WTC11 (cell line): ENCODE data around the gene RAB7A. TPM values are rescaled to one million over a fixed set of nuclear protein-coding genes. Genes with fewer than 3 reads are reported as not detected.

Experiments used
- ATAC-seq: fragments of 200-7000 bp; cut with Tn5 transposase; 2 replicates; pipeline ENCODE4 v1.10.0; 2021; ENCODE audit warnings: mild to moderate bottlenecking, moderate library complexity
- CTCF ChIA-PET: fragments of 300-600 bp; sonication (Branson Sonifier 250); formaldehyde crosslinking; loops from one replicate; lab custom pipeline; 2021; ENCODE audit warnings: antibody characterized with exemption; lab: Charles Lee
- POLR2A ChIA-PET: fragments of 350-600 bp; sonication (Branson Sonifier 250); formaldehyde crosslinking; loops from one replicate; lab custom pipeline; 2021; ENCODE audit warnings: antibody characterized with exemption; lab: Charles Lee
- DNase-seq: peaks from one replicate; pipeline ENCODE4 v3.0.0; 2021; ENCODE audit warnings: low spot score
- H3K27ac Mint-ChIP-seq: 2 replicates; pipeline ENCODE4 v1.8.0; 2021; ENCODE audit warnings: mixed read lengths
- H3K27me3 Mint-ChIP-seq: 2 replicates; pipeline ENCODE4 v1.8.0; 2021; ENCODE audit warnings: low read depth, mild to moderate bottlenecking, moderate library complexity, mixed read lengths
- H3K36me3 Mint-ChIP-seq: 2 replicates; pipeline ENCODE4 v1.8.0; 2021; ENCODE audit warnings: mixed read lengths
- H3K4me1 Mint-ChIP-seq: 2 replicates; pipeline ENCODE4 v1.8.0; 2022; ENCODE audit warnings: mixed read lengths
- H3K4me3 Mint-ChIP-seq: 2 replicates; pipeline ENCODE4 v1.8.0; 2021; ENCODE audit warnings: mild to moderate bottlenecking, moderate library complexity, mixed read lengths
- H3K9me3 Mint-ChIP-seq: 2 replicates; pipeline ENCODE4 v1.8.0; 2021; ENCODE audit warnings: mixed read lengths
- ATF1 ChIP-seq: sonication (generic); formaldehyde crosslinking; IDR thresholded peaks from 2 replicates; pipeline ENCODE4 v1.8.1; 2023; ENCODE audit warnings: mild to moderate bottlenecking, moderate library complexity, missing genetic modification reagents
- ATF6 ChIP-seq: sonication (generic); formaldehyde crosslinking; IDR thresholded peaks from 2 replicates; pipeline ENCODE4 v1.8.1; 2023; ENCODE audit warnings: mild to moderate bottlenecking, missing genetic modification reagents
- CTCF ChIP-seq: fragments of 200-600 bp; IDR thresholded peaks from 2 replicates; pipeline ENCODE4 v1.8.0; 2022; ENCODE audit warnings: antibody characterized with exemption
- ELF4 ChIP-seq: sonication (generic); formaldehyde crosslinking; IDR thresholded peaks from 2 replicates; pipeline ENCODE4 v1.8.1; 2022; ENCODE audit warnings: low read depth, mild to moderate bottlenecking, moderate library complexity, missing genetic modification reagents
- ERG ChIP-seq: fragments of 250-450 bp; sonication (Bioruptor Pico); IDR thresholded peaks from 2 replicates; pipeline ENCODE4 v1.8.0; 2021; ENCODE audit warnings: mild to moderate bottlenecking
- ETV6 ChIP-seq: sonication (generic); formaldehyde crosslinking; IDR thresholded peaks from 2 replicates; pipeline ENCODE4 v1.8.1; 2022; ENCODE audit warnings: mild to moderate bottlenecking, missing genetic modification reagents
- IRF2 ChIP-seq: sonication (generic); formaldehyde crosslinking; IDR thresholded peaks from 2 replicates; pipeline ENCODE4 v1.8.0; 2022; ENCODE audit warnings: low read depth, missing genetic modification reagents, borderline replicate concordance
- JAZF1 ChIP-seq: fragments of 250-450 bp; sonication (Bioruptor Pico); IDR thresholded peaks from 2 replicates; pipeline ENCODE4 v1.9.0; 2021; ENCODE audit warnings: moderate library complexity, mild to moderate bottlenecking, inconsistent platforms
- NR3C1 ChIP-seq: sonication (generic); formaldehyde crosslinking; conservative IDR thresholded peaks from 2 replicates; pipeline ENCODE4 v1.8.1; 2023; ENCODE audit warnings: low read depth, mild to moderate bottlenecking, missing genetic modification reagents
- OVOL2 ChIP-seq: fragments of 250-450 bp; sonication (Bioruptor Pico); IDR thresholded peaks from 2 replicates; pipeline ENCODE4 v1.9.0; 2021; ENCODE audit warnings: mild to moderate bottlenecking, borderline replicate concordance
- PREB ChIP-seq: sonication (generic); formaldehyde crosslinking; IDR thresholded peaks from 2 replicates; pipeline ENCODE4 v1.8.1; 2022; ENCODE audit warnings: mild to moderate bottlenecking, missing genetic modification reagents, moderate library complexity, borderline replicate concordance
- RELA ChIP-seq: sonication (generic); formaldehyde crosslinking; IDR thresholded peaks from 2 replicates; pipeline ENCODE4 v1.8.1; 2022; ENCODE audit warnings: missing genetic modification reagents, mild to moderate bottlenecking, borderline replicate concordance
- SMAD3 ChIP-seq: sonication (generic); formaldehyde crosslinking; IDR thresholded peaks from 2 replicates; pipeline ENCODE4 v1.8.0; 2022; ENCODE audit warnings: missing genetic modification reagents, mild to moderate bottlenecking, borderline replicate concordance
- STAT6 ChIP-seq: sonication (generic); formaldehyde crosslinking; conservative IDR thresholded peaks from 2 replicates; pipeline ENCODE4 v1.8.1; 2023; ENCODE audit warnings: mild to moderate bottlenecking, low read depth, missing genetic modification reagents, moderate library complexity
- TP53 ChIP-seq: sonication (generic); formaldehyde crosslinking; IDR thresholded peaks from 2 replicates; pipeline ENCODE4 v1.8.1; 2023; ENCODE audit warnings: mild to moderate bottlenecking, missing genetic modification reagents
- ZNF317 ChIP-seq: sonication (generic); formaldehyde crosslinking; IDR thresholded peaks from 2 replicates; pipeline ENCODE4 v1.8.1; 2023; ENCODE audit warnings: low read depth, mild to moderate bottlenecking, moderate library complexity, missing genetic modification reagents, borderline replicate concordance
- ZNF512 ChIP-seq: sonication (generic); formaldehyde crosslinking; IDR thresholded peaks from 2 replicates; pipeline ENCODE4 v1.8.1; 2022; ENCODE audit warnings: missing genetic modification reagents, borderline replicate concordance
- ZNF532 ChIP-seq: fragments of 250-450 bp; sonication (Bioruptor Pico); IDR thresholded peaks from 2 replicates; pipeline ENCODE4 v1.9.0; 2021; ENCODE audit warnings: mild to moderate bottlenecking, borderline replicate concordance
- total RNA-seq: library from RNA; stranded (reverse); gene quantifications from 3 replicates; pipeline ENCODE4 v1.2.3, GENCODE V29; 2021

The RAB7A gene
- total RNA-seq, 1 experiment from 2014 or later, result 184 TPM

GRCh38 chr3:128823008-128823407 is 97.0 kb downstream of the RAB7A start (continued):
- TF ChIP-seq STAT6 (CRISPR knock-in tag) (no peak), TP53 (CRISPR knock-in tag) (no peak)

- H3K27ac Mint-ChIP-seq, result peak overlapping the region; percentile 76
- no peaks in the 10 kb centered on the region for H3K27me3 Mint-ChIP-seq
- peaks cover 14% of the 10 kb centered on the region for H3K36me3 Mint-ChIP-seq
- ChIA-PET POLR2A (no interaction called here), CTCF (interaction anchor here (0.7 to 2.6 kb wide), 5 partner anchors 22 to 143 kb away, joined by 3 to 11 read pairs (median 5); no protein-coding TSS in a partner anchor)
- ATAC-seq (peak; percentile 33), DNase-seq (no peak)
- TF ChIP-seq SMAD3 (CRISPR knock-in tag), result no peak
- no peak for TF ChIP-seq ATF1
- no peak for TF ChIP-seq ZNF532 (CRISPR knock-in tag)
- no peak for TF ChIP-seq OVOL2 (CRISPR knock-in tag)
- no peak for TF ChIP-seq ETV6 (CRISPR knock-in tag)
- TF ChIP-seq RELA (CRISPR knock-in tag), result no peak
- no peak for TF ChIP-seq TP53 (CRISPR knock-in tag)
- no peak for TF ChIP-seq JAZF1 (CRISPR knock-in tag)
- no peak for TF ChIP-seq ELF4 (CRISPR knock-in tag)
- TF ChIP-seq NR3C1 (CRISPR knock-in tag), result no peak
- TF ChIP-seq ERG (CRISPR knock-in tag), result no peak
- no peak for TF ChIP-seq IRF2
- no peak for TF ChIP-seq CTCF
- TF ChIP-seq ATF6, result no peak
- no peak for TF ChIP-seq ZNF512
- TF ChIP-seq ZNF317 (CRISPR knock-in tag), result no peak
- no peak for TF ChIP-seq PREB (CRISPR knock-in tag)
- H3K4me3 Mint-ChIP-seq, result no peak overlapping the region
- no peaks in the 10 kb centered on the region for H3K4me1 Mint-ChIP-seq
- no peaks in the 10 kb centered on the region for H3K9me3 Mint-ChIP-seq
Measured at GRCh38 chr3:128823631-128824030, 97.6 kb downstream of the RAB7A start.
